Adrenal gland (tissue), 12 donors: ENCODE data around the gene SUN5. TPM values are rescaled to one million over a fixed set of nuclear protein-coding genes. Genes with fewer than 3 reads are reported as not detected.

ENCODE experiments used
- DNase-seq, 7 donors: peaks; one replicate each; pipeline ENCODE4 v3.0.0-alpha.2; 2019 to 2020
- H3K27ac ChIP-seq, 5 donors: fragments of 200-600 bp; sonication (generic) in 4 of 5; 1 replicate in 3 of 5; 2 replicates in 2 of 5; pipeline versions ENCODE4 v1.5.1 to v1.8.0; 2016 to 2020; ENCODE audit warnings: mild to moderate bottlenecking in 1 of 5
- H3K27me3 ChIP-seq: fragments of 200-600 bp; 2 replicates; pipeline ENCODE4 v1.8.0; 2021
- H3K36me3 ChIP-seq, 2 donors: fragments of 200-600 bp; replicated peaks in 1 of 2; 1 replicate in 1 of 2; 2 replicates in 1 of 2; pipeline versions ENCODE4 v1.5.1 to v1.8.0; 2018 to 2022
- H3K4me1 ChIP-seq, 2 donors: fragments of 200-600 bp; replicated peaks in 1 of 2; 1 replicate in 1 of 2; 2 replicates in 1 of 2; pipeline versions ENCODE4 v1.5.1 to v1.8.0; 2018 to 2021
- H3K4me3 ChIP-seq, 4 donors: fragments of 200-600 bp; sonication (generic) in 3 of 4; one replicate each; pipeline ENCODE4 v1.5.1; 2016 to 2018
- H3K9me3 ChIP-seq, 3 donors: fragments of 200-600 bp; sonication (generic) in 1 of 3; replicated peaks in 1 of 3; 1 replicate in 2 of 3; 2 replicates in 1 of 3; pipeline versions ENCODE4 v1.5.1 to v1.8.0; 2016 to 2021
- CTCF ChIP-seq, 6 experiments: fragments of 450-650 bp in 4 of 6; fragments of 200-600 bp in 2 of 6; sonication (generic) in 1 of 6; IDR thresholded peaks; 1 replicate in 5 of 6; 2 replicates in 1 of 6; pipeline versions ENCODE4 v1.5.1 to v1.8.0; 2016 to 2021; ENCODE audit warnings: antibody characterized with exemption in 6 of 6, mild to moderate bottlenecking in 2 of 6, moderate library complexity in 1 of 6
- POLR2A ChIP-seq, 2 donors: fragments of 450-650 bp; IDR thresholded peaks; one replicate each; pipeline ENCODE4 v1.6.1; 2017; ENCODE audit warnings: antibody characterized with exemption in 2 of 2, mild to moderate bottlenecking in 2 of 2, moderate library complexity in 1 of 2
- WGBS, 4 donors: extraction: QIAGEN DNeasy Blood & Tissue Kit in 2 of 4; methylation state at CpG; one replicate each; pipeline versions ENCODE4 v1.1.5 to v1.1.7; 2013 to 2017; 5-methylcytosine and 5-hydroxymethylcytosine counted together
- intact Hi-C, 2 donors: fragments of 100-400 bp; cut with DNase I; formaldehyde crosslinking; loops; one replicate each; pipeline versions ENCODE4 v1.14.1 to v1.15.0; 2022 to 2023
- polyA plus RNA-seq, 3 donors: library from polyadenylated mRNA; stranded (reverse); fragments of 200-250 nt in 2 of 3; fragments of 350-450 nt in 1 of 3; fragmentation: Illumina TruSeq in 1 of 3; extraction: RNeasy Lipid Tissue Mini Kit (QIAGEN cat#74804) in 1 of 3; gene quantifications; one replicate each; pipeline ENCODE4 v1.2.3, GENCODE V29; 2013 to 2014
- total RNA-seq, 9 donors: library from RNA; depleted of rRNA in 4 of 9; stranded (reverse); fragments of >200 nt in 4 of 9; fragments of 120-200 nt in 1 of 9; fragmentation: NEBNext Ultra II Directional in 1 of 9; extraction: Animal tissue kit (Norgen Biotek cat#: 25700) in 1 of 9; gene quantifications; one replicate each; pipeline versions ENCODE4 v1.1.0 to v1.2.4, GENCODE V29; 2013 to 2023
- donor health status: healthy with polysubstance abuse.
- donor health status: Bipolar disorder and iron deficiency.
- donor health status: DM: yes; HTN: yes; CAD: no.
- donor health status: DM: no; HTN: no; CAD: no.
- donor health status: DM: no; HTN: no; CAD: no.
- donor health status: DM: yes; HTN: yes; CAD: no.

SUN5 gene
- total and polyA plus RNA-seq, 12 donors: not detected

- TF ChIP-seq POLR2A (IDR thresholded peaks at IDR 0.05): no peak
- no peak for TF ChIP-seq CTCF (IDR thresholded peaks at IDR 0.05)
- no peak overlapping the region for H3K4me3 ChIP-seq
- H3K27me3 ChIP-seq: no peaks in the 10 kb centered on the region
- no peaks in the 10 kb centered on the region for H3K4me1 ChIP-seq
- 61 to 83% (median 68%) methylated on average over 7 of the region's 7 CpGs for WGBS, 4 donors
- no peak for DNase-seq
- H3K9me3 ChIP-seq: no peaks in the 10 kb centered on the region
- H3K36me3 ChIP-seq: no peaks in the 10 kb centered on the region
- intact Hi-C loops: no loop called here
- H3K27ac ChIP-seq: no peak overlapping the region
Observed at GRCh38 chr20:33028875-33029274, 24.6 kb upstream of the SUN5 start.

GRCh38 chr20:33027769-33028751, 23.8 kb upstream of the SUN5 start:
- Histone ChIP-seq H3K4me3 (no peak overlapping the region), H3K36me3 (no peaks in the 10 kb centered on the region), H3K9me3 (no peaks in the 10 kb centered on the region), H3K4me1 (no peaks in the 10 kb centered on the region), H3K27ac (no peak overlapping the region), H3K27me3 (no peaks in the 10 kb centered on the region)
- no peak for TF ChIP-seq POLR2A (IDR thresholded peaks at IDR 0.05)
- no peak for TF ChIP-seq CTCF (IDR thresholded peaks at IDR 0.05)
- intact Hi-C loops: no loop called here
- no peak for DNase-seq
- WGBS, 4 donors: 61 to 92% (median 75%) methylated on average over 5 to 12 of the region's 12 CpGs

DNA sequence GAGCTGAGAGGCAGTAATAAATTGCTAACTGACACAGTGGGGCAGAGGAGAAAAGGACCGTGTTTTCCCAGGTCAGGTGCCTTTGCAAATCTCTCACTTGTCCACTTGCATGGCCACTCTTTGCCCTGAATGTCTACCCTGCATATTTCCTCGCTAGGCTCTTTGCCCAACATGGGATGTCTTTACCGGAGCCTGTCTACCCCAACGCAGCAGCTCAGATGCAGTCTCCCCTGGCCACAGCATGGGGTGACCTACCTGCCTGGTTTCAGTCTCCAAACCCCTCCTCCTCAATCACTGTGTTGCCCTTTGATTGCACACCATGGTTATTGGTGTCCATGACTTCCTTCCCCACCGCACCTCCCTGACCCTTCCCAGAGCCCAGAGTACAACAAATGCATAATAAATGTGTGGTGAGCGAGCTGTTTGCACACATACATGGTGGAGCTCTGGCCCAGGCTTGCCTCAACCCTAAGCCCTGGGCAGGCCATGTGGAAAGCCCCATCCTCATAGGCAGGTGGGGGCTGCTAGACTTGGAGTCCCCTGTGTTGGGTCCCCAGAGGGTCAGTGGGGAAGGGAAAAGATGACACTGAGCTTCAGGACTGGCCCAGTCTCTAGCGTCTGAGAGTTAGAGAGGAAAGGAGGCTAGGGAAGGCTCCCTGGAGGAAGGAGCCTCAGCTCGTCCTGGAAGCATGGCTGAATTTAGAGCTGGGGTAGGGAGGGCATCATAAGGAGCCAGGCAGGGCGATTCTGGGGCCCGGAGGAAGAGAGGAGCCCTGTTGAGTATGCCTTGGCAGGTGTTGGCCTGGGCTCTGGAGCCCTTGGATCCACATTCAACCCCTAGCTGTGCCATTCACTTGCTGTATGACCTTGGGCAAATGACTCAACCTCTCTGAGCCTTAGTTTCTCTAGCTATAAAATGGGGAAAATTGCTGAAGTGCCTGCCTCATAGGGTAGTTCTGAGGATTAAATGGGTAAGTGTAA, 22.8 kb upstream of the SUN5 start:
- Histone ChIP-seq H3K9me3 (no peaks in the 10 kb centered on the region), H3K36me3 (no peaks in the 10 kb centered on the region), H3K4me3 (no peak overlapping the region), H3K27me3 (no peaks in the 10 kb centered on the region), H3K27ac (no peak overlapping the region), H3K4me1 (no peaks in the 10 kb centered on the region)
- WGBS, 4 donors: 73 to 77% (median 77%) methylated on average over 10 of the region's 10 CpGs
- TF ChIP-seq POLR2A (IDR thresholded peaks at IDR 0.05): no peak
- no peak for TF ChIP-seq CTCF (IDR thresholded peaks at IDR 0.05)
- no peak for DNase-seq
- intact Hi-C loops: no loop called here
